ENCODE results near the gene GALNT12.

DNA sequence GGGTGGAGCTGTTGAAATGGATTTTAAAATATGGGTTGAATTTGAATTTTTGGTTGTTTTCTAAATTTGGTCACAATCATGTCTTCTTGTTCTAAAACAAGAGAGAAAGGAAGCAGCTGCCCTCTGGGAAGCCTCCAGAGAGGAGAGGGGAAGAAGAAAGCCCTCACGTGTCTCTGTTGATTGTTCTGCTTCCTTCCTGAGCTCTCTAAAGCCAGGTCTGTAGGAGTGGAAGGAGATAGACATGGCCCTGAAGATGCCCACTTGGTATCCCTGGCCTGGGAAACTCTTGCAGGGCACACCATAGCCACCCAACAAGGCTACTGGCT, 59.6 kb downstream of the GALNT12 start:
- TF ChIP-seq, protein P1, sequence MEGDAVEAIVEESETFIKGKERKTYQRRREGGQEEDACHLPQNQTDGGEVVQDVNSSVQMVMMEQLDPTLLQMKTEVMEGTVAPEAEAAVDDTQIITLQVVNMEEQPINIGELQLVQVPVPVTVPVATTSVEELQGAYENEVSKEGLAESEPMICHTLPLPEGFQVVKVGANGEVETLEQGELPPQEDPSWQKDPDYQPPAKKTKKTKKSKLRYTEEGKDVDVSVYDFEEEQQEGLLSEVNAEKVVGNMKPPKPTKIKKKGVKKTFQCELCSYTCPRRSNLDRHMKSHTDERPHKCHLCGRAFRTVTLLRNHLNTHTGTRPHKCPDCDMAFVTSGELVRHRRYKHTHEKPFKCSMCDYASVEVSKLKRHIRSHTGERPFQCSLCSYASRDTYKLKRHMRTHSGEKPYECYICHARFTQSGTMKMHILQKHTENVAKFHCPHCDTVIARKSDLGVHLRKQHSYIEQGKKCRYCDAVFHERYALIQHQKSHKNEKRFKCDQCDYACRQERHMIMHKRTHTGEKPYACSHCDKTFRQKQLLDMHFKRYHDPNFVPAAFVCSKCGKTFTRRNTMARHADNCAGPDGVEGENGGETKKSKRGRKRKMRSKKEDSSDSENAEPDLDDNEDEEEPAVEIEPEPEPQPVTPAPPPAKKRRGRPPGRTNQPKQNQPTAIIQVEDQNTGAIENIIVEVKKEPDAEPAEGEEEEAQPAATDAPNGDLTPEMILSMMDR (optimal IDR thresholded peaks at IDR 0.05 in 1 of 3, IDR thresholded peaks at IDR 0.05 in 1 of 3, conservative IDR thresholded peaks at IDR 0.05 in 1 of 3; ENCODE audit: extremely low read depth in 1 of 3, insufficient read depth in 2 of 3, low read length in 3 of 3): no peak
- TF ChIP-seq EZH2 (IDR thresholded peaks at IDR 0.05; ENCODE audit: low read length): no peak
